GM19240 (cell line): ENCODE measurements around the gene PSG4.
"Not testable (repeated sequence)": the region's sequence is repeated elsewhere in the genome, so short reads cannot be mapped to it uniquely, and the experiment has no call there.

Experiments used
- DNase-seq: peaks from one replicate; pipeline ENCODE4 v3.0.0; 2011; ENCODE audit warnings: low spot score; ENCODE audit not compliant: insufficient read length

Gene PSG4

GRCh38 chr19:43205471-43206105, at the start of gene PSG4:
Gene PSG4 (minus strand): TSS chr19:43205638. CDS start chr19:43205536, 102 bp downstream.
- not testable (repeated sequence) for DNase-seq

- not testable (repeated sequence) for DNase-seq
Measured at GRCh38 chr19:43251428-43251827, 46.0 kb upstream of the PSG4 start.

- not testable (repeated sequence) for DNase-seq
Measured at GRCh38 chr19:43250296-43250695, 44.9 kb upstream of the PSG4 start.

- not testable (repeated sequence) for DNase-seq
Measured at GRCh38 chr19:43248635-43249002, 43.2 kb upstream of the PSG4 start.

- not testable (repeated sequence) for DNase-seq
Measured at GRCh38 chr19:43247243-43247880, 41.9 kb upstream of the PSG4 start.

GRCh38 chr19:43245848-43246247, 40.4 kb upstream of the PSG4 start:
- not testable (repeated sequence) for DNase-seq

GRCh38 chr19:43242211-43242610, 36.8 kb upstream of the PSG4 start:
- not testable (repeated sequence) for DNase-seq

- DNase-seq: not testable (repeated sequence)
Measured at GRCh38 chr19:43238213-43238612, 32.8 kb upstream of the PSG4 start.

- not testable (repeated sequence) for DNase-seq
Measured at GRCh38 chr19:43235686-43236085, 30.2 kb upstream of the PSG4 start.

- no peak for DNase-seq
Measured at GRCh38 chr19:43229315-43229714, 23.9 kb upstream of the PSG4 start.

GRCh38 chr19:43228730-43229129, 23.3 kb upstream of the PSG4 start:
- DNase-seq: not testable (repeated sequence)

GRCh38 chr19:43226986-43227385, 21.5 kb upstream of the PSG4 start:
- not testable (repeated sequence) for DNase-seq

GRCh38 chr19:43224855-43225253, 19.4 kb upstream of the PSG4 start:
- no peak for DNase-seq

GRCh38 chr19:43224201-43224854, 18.9 kb upstream of the PSG4 start:
- not testable (repeated sequence) for DNase-seq

- not testable (repeated sequence) for DNase-seq
Measured at GRCh38 chr19:43221891-43222290, 16.5 kb upstream of the PSG4 start.

- DNase-seq: not testable (repeated sequence)
Measured at GRCh38 chr19:43219136-43219535, 13.7 kb upstream of the PSG4 start.

- not testable (repeated sequence) for DNase-seq
Measured at GRCh38 chr19:43215881-43216280, 10.4 kb upstream of the PSG4 start.

GRCh38 chr19:43207991-43208390, 2.6 kb upstream of the PSG4 start:
- DNase-seq: no peak

- not testable (repeated sequence) for DNase-seq
Measured at GRCh38 chr19:43207174-43207573, 1.7 kb upstream of the PSG4 start.

GRCh38 chr19:43203611-43204010, 1.8 kb downstream of the PSG4 start:
- DNase-seq: not testable (repeated sequence)

GRCh38 chr19:43201891-43202290, 3.5 kb downstream of the PSG4 start:
- not testable (repeated sequence) for DNase-seq

GRCh38 chr19:43201337-43201801, 4.1 kb downstream of the PSG4 start:
- not testable (repeated sequence) for DNase-seq
